Measurements from ENCODE around the gene CAPN14.

The CAPN14 gene

DNA sequence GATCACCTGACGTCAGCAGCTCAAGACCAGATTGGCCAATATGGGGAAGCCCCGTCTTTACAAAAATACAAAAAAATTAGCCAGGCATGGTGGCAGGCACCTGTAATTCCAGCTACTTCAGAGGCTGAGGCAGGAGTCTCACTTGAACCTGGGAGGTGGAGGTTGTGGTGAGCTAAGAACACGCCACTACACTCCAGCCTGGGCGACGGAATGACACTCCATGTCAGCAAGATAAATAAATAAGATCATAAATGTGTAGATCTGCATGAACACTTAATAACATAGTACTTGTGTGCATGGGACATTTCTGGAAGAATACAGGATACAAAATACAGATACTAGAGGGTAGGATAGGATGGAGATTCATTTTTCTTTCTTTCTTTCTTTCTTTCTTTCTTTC, 25.7 kb upstream of the CAPN14 start:
- DNase-seq (ENCODE audit: low read depth in 2 of 2): no peak

- DNase-seq (ENCODE audit: low read depth in 2 of 2): no peak
Measured at GRCh38 chr2:31241625-31242270, 24.4 kb upstream of the CAPN14 start.

- no peak for DNase-seq (ENCODE audit: low read depth in 2 of 2)
Measured at GRCh38 chr2:31240381-31241365, 23.4 kb upstream of the CAPN14 start.

DNA sequence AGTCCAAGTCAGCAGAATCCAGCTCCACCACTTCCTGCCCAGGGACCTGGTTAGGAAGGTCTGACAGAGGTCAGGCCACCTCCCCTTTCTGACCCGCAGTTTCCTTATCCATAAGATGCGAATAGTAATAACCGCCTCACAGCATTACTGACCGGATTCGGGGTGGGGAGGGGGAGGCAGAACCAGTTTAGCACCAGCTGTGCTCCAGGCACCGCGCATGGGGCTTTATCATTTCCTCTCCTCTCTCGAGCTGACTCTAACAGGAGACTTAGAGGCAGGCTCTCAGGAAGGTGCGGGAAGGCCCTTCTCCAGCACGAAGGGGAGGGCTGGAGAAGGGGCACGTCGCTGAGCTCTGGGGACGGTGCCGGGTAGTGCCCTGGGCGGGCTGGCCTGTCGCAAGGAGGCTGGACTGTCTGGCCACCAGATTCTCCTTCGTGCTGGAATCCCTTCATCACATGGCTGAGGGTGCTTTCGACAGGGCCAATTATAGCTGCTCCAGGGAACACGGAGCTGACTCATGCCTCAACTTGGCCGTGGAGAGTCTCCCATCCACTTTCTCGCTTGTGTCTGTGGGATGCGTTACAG, 22.4 kb upstream of the CAPN14 start:
- no peak for DNase-seq (ENCODE audit: low read depth in 2 of 2)

DNA sequence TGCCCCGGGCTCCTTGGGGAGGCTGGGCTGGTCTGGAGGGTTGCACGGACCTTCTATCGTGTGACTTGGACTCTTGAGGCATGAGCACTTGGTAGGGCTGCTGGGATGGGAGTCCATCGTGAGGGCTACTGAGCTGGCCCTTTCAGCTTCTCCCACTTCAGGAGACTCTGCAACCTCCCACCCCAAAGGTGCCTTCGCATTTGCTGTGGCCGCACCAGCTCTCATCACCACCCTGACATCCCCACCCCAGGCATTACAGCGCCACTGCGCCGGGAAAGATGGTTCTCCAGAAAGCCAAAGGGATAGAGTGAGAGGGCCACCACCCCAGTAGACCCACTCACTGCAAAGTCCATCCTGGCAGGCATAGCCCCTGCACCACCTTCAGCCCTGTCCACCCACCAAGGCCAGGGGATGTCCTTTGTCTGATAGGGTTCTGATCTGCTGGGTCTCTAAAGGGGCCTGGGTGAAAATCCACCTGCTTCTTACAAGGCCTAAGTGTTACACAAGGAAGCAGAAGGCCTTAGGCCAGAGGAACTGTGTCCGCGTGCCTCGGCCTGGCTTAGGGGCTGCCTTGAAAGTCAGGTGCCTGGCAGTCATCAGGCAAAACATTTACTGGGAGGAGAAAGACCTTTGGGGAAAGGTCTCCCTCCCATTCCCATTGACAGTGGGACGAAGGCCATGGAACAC, 21.7 kb upstream of the CAPN14 start:
- DNase-seq (ENCODE audit: low read depth in 2 of 2): no peak

DNA sequence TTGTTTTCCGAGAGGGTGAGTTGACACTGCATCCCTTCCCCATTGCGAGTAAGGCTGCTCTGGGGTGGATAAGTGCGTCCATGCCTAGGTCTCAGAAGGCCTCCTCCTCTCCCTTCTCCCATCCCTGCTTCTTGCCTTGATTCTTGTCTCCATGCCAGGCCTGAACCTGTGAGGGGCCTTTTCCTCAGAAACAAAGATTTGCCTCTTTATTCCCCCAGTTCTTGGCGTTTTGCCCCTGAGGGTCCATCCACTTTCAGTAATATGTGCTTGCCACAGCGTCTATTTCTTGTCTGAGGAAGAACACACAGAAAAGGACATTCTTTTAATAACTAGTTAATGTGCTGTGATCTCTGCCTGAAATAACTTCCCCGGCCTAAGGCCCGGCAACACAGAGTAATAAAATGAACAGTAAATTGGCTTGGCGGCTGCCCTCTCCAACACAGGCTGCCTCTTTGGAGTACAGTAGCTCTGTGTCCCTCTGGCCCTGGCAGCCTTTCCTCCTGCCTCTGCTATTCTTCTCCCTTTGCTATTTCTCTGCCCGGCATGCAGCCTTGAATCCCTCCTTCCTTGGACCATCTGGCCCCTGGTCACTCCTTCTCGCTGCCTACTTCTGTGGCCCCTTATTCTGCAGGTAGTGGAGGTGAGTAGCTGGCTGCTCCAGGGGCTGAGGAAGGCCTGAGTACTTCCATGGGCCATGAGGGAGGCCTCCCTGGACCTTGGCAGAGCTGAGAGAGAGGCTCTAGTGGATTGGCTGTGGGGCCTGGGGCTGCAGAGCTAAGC, 21.0 kb upstream of the CAPN14 start:
- no peak for DNase-seq (ENCODE audit: low read depth in 2 of 2)

GRCh38 chr2:31237348-31238017, 20.2 kb upstream of the CAPN14 start:
- no peak for DNase-seq (ENCODE audit: low read depth in 2 of 2)

GRCh38 chr2:31236433-31237205, 19.3 kb upstream of the CAPN14 start:
- no peak for DNase-seq (ENCODE audit: low read depth in 2 of 2)

DNA sequence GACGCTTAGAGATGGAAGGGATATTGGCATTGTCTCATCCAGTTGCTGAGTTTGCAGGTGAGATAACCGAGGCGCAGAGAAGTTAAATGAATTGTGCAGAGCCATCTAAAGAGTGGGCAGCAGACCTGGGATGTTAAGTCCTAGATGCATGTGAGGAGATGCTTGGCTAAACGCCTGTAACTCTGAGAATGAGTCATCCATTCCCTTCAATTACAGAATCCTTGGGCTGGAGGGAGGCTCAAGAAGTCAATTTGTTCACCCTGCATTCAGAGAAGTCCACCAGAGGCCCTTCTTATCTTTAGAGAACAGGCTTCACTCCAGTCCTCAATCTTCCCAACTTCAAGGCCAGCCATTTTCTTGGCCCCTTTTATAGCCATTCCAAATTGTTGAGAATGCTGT, 18.2 kb upstream of the CAPN14 start:
- DNase-seq (ENCODE audit: low read depth in 2 of 2): no peak

DNA sequence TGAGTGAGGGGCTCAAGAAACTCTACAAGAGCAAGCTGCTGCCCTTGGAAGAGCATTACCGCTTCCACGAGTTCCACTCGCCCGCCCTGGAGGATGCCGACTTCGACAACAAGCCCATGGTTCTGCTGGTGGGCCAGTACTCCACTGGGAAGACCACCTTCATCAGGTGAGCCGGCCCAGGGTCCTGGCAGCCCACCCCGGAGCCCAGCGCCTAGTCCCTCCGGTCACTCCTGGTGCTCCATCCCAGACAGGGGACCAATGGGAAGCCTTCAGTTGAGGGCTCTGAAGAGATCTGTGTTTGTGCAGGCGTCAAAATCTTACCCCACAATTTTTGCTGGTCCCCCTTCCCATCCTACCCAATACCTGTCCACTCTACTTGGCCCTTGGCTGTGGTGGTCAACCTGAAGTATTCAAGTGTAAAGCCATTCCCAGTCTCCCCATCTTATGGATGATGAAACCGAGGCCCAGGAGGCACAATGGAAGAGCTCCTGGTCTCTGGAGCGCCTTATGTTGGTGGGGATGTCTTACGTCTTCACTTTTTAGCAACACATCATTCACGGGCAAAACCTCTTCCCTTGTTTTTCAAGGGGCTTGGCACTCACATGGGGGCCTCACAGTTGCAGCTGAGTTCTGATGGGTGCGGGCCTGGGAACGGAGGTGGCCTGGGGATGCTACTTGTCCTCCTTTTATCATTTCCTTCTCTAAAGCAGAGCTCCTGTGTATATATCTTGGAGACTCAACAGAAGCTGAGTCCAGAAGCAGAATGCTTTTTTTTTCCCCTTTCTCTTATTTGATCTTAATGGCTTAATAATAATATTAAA, 17.6 kb upstream of the CAPN14 start:
- no peak for DNase-seq (ENCODE audit: low read depth in 2 of 2)

- peak; percentile 69 to 78 for DNase-seq (ENCODE audit: low read depth in 2 of 2)
Measured at GRCh38 chr2:31233741-31234682, 16.7 kb upstream of the CAPN14 start, which contains the start of gene EHD3. EHD3 (plus strand) TSS chr2:31234152; CDS start chr2:31234622, 470 bp downstream.

DNA sequence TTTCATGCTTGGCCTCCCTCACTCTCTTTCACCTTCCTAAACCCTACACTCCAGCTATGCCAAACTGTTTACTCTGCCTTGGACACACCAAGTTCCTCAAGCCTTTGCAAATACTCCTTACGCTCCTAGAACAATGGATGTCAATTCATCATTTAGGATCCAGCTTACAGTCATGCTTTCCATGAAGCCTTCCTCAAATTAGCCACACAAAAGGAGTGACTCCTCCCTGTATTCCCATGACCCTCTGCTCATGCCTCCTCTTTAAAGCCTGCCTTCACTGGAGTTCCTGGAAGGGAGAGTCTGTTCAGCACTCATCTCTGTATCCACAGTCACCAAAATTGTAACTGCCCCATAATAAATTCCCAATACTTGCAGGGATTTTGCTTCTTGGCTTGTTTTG, 15.9 kb upstream of the CAPN14 start:
- DNase-seq (ENCODE audit: low read depth in 2 of 2): no peak

DNA sequence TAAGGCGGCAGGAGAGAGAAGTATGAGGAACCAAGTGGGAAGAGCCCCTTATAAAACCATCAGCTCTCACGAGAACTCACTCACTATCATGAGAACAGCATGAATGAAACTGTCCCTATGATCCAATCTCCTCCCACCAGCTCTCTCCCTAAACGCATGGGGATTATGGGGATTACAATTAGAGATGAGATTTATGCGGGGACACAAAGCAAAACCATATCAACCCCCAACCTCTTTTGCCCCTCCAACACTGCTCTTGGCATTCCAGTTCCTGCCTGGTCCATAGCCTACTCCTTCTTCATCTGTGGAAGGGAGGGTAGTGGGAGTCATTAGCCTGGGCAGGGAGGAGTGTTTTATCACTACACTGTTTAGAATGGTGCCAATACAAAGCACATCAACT, 15.3 kb upstream of the CAPN14 start:
- no peak for DNase-seq (ENCODE audit: low read depth in 2 of 2)

DNA sequence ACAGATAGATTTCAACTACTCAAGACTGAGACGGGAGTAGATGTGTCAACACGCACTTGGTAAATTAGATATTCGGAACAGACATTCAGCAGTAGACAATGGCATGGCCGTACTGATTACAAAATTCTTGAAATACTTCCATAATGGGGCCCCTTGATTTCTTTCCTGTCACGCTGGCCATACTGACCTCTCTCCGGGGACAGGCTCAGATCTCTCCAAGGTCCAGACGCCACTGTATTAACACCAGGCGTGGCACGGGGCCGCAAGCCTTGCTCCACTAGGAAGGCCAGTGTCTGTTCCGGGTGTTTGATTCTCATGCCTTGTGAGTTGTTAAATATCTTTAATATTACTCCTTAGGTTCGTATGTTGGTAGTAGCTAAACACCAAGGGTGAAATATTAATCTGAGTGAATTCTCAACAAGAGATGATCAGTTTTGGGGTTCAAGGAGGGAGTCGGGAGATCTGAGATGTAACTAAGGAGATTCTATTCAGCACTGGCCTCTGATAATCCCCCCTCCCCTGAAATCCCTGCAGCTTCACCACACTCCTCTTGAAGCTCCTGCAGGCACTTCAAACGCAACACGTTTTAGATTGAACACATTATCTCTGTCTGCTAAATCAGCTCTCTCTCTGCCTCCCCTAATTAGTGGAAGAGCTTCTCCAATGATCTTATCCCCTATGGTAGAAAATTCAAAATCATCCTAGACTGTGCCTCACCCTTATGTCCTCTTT, 14.4 kb upstream of the CAPN14 start:
- no peak for DNase-seq (ENCODE audit: low read depth in 2 of 2)

DNA sequence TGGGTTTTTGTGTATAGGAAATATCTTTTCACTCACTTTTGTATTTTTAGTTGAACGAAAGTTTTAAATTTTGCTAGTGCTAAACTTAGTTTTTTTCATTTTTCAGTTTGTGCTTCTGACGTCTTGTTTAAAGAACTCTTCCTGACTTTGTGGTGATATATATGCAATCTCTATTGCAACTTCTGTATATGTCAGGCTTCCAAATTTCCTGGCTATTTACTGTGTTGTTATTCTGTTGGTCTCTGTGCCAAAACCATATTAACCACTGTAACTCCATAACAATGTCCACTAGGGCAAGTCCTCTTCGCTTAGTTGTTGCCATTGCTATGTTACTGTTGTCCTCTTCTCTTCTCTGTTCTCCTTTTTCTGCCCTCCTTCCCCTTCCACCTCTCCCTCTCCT, 13.4 kb upstream of the CAPN14 start:
- DNase-seq (ENCODE audit: low read depth in 2 of 2): no peak

DNA sequence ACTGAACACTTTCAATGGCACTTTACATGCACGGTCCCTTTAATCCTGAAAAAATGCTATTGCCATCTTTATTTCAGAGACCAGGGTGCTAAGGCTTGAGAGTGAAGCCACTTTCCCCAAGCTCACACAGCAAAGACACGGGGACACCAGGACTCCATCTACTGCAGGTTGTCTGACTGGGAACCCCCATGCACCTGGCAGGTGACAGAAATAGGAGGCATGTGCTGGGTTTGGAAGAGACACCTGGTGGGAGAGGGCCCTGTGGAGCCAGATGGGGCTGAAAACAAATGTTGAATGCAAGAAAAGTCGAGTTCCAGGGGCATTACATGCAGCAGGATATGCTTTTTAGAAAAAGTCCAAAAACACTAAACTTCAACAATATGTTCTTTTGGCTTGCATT, 11.4 kb upstream of the CAPN14 start:
- no peak for DNase-seq (ENCODE audit: low read depth in 2 of 2)

DNA sequence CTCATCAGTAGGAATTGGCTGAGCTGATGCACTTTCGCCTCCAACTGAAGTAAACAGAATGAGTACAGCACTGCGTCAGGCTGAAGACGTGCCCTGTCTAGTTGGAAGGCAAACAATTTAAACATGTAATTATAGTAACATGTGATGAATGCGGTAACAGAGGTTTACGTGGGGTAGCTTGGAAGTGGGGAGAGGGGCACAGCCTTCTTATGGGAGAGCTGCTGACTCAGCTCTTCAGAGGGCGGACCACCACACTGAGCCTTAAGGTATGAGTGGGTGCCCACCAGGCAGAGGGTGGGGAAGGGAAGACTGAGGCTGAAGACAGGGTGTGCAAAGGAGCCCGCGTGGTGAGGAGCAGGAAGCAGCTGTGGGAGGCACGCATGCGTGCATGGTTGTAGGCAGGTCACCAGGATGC, 10.4 kb upstream of the CAPN14 start:
- DNase-seq (ENCODE audit: low read depth in 2 of 2): no peak
